Measurements from ENCODE around the gene SLC47A1.

GRCh38 chr17:19590451-19590850 lies 56.8 kb downstream of the SLC47A1 start:
- TF ChIP-seq POLR2A (IDR thresholded peaks at IDR 0.05; ENCODE audit: low read depth, low read length) (no peak), POLR2AphosphoS5 (IDR thresholded peaks at IDR 0.05; ENCODE audit: low read depth, low read length) (no peak), TAF1 (IDR thresholded peaks at IDR 0.05; ENCODE audit: low read depth, low read length) (no peak), SPI1 (IDR thresholded peaks at IDR 0.05; ENCODE audit: low read depth, low read length) (no peak), PAX5 (IDR thresholded peaks at IDR 0.05; ENCODE audit: insufficient read depth, low read length, severe bottlenecking) (no peak), POU2F2 (IDR thresholded peaks at IDR 0.05; ENCODE audit: low read depth, low read length) (no peak)
